SK-N-SH (cell line): ENCODE data around the gene ACTR3. TPM values are rescaled to one million over a fixed set of nuclear protein-coding genes. Genes with fewer than 3 reads are reported as not detected.

Source experiments
- CTCF ChIA-PET: fragments of 300-600, 350-600 bp; formaldehyde crosslinking; extraction: SDS; loops from one replicate; lab custom pipeline; 2021; lab: Yijun Ruan, JAX
- POLR2A ChIA-PET: fragments of 350-600 bp; sonication (Branson Sonifier 250); formaldehyde crosslinking; extraction: SDS; loops from one replicate; lab custom pipeline; 2020; ENCODE audit warnings: antibody characterized with exemption, inconsistent platforms; lab: Yijun Ruan, JAX
- DNase-seq: peaks from one replicate; pipeline ENCODE4 v3.0.0; 2012
- H2AFZ ChIP-seq: fragments of 200-600 bp; sonication (generic); 2 replicates; pipeline ENCODE4 v1.8.1; 2016; ENCODE audit warnings: antibody characterized with exemption, mild to moderate bottlenecking, low read depth
- H3F3A ChIP-seq: fragments of 200-600 bp; sonication (generic); replicated peaks from 2 replicates; pipeline ENCODE3; 2016; ENCODE audit warnings: antibody characterized with exemption, mild to moderate bottlenecking; ENCODE audit not compliant: insufficient read depth
- H3K27ac ChIP-seq, 2 experiments: fragments of 200-500 bp in 1 of 2; fragments of 200-600 bp in 1 of 2; sonication (Bioruptor generic) in 1 of 2; sonication (generic), shearing (Covaris generic) in 1 of 2; 2 replicates each; pipeline versions ENCODE4 v1.5.1 to v1.6.1; 2014 to 2016; ENCODE audit warnings: low read depth in 2 of 2, inconsistent platforms in 1 of 2, low read length in 1 of 2, mild to moderate bottlenecking in 1 of 2, mixed read lengths in 1 of 2
- H3K27me3 ChIP-seq: fragments of 200-600 bp; sonication (generic), shearing (Covaris generic); 2 replicates; pipeline ENCODE4 v1.6.1; 2016; ENCODE audit warnings: mixed run types; ENCODE audit not compliant: insufficient read depth
- H3K36me3 ChIP-seq, 2 experiments: fragments of 200-500 bp in 1 of 2; fragments of 200-600 bp in 1 of 2; sonication (Bioruptor generic) in 1 of 2; sonication (generic) in 1 of 2; replicated peaks in 1 of 2; 2 replicates each; pipeline versions ENCODE3 to v1.5.1; 2014 to 2016; ENCODE audit warnings: low read length in 1 of 2, mild to moderate bottlenecking in 1 of 2; ENCODE audit not compliant: insufficient read depth in 2 of 2, control insufficient read depth in 1 of 2
- H3K4me1 ChIP-seq, 2 experiments: fragments of 200-500 bp in 1 of 2; fragments of 200-600 bp in 1 of 2; sonication (Bioruptor generic) in 1 of 2; sonication (generic), shearing (Covaris generic) in 1 of 2; 2 replicates each; pipeline versions ENCODE4 v1.5.1 to v1.6.1; 2014 to 2016; ENCODE audit warnings: low read depth in 1 of 2, low read length in 1 of 2, mixed run types in 1 of 2; ENCODE audit not compliant: insufficient read depth in 2 of 2, control insufficient read depth in 1 of 2
- H3K4me2 ChIP-seq: fragments of 200-600 bp; sonication (generic), shearing (Covaris generic); 2 replicates; pipeline ENCODE4 v1.6.1; 2017; ENCODE audit warnings: mixed run types
- H3K4me3 ChIP-seq, 2 experiments: fragments of 200-500 bp in 1 of 2; fragments of 200-600 bp in 1 of 2; sonication (Bioruptor generic) in 1 of 2; sonication (generic), shearing (Covaris generic) in 1 of 2; 2 replicates each; pipeline versions ENCODE4 v1.5.1 to v1.8.1; 2014 to 2016; ENCODE audit warnings: low read depth in 2 of 2, inconsistent platforms in 1 of 2, low read length in 1 of 2, mild to moderate bottlenecking in 1 of 2, mixed read lengths in 1 of 2, moderate library complexity in 1 of 2
- H3K79me2 ChIP-seq: fragments of 200-600 bp; sonication (generic); 2 replicates; pipeline ENCODE4 v1.8.1; 2017; ENCODE audit warnings: mild to moderate bottlenecking; ENCODE audit not compliant: insufficient read depth
- H3K9ac ChIP-seq: fragments of 200-600 bp; sonication (generic); 2 replicates; pipeline ENCODE4 v1.6.1; 2017; ENCODE audit warnings: mixed run types
- H3K9me2 ChIP-seq: fragments of 200-600 bp; sonication (generic); 2 replicates; pipeline ENCODE4 v1.6.1; 2017; ENCODE audit warnings: mixed run types
- H3K9me3 ChIP-seq: fragments of 200-600 bp; sonication (generic); 2 replicates; pipeline ENCODE4 v1.6.1; 2017; ENCODE audit warnings: mixed run types, mild to moderate bottlenecking, moderate library complexity
- H4K20me1 ChIP-seq: fragments of 200-600 bp; sonication (generic); 2 replicates; pipeline ENCODE4 v1.6.1; 2017; ENCODE audit warnings: mild to moderate bottlenecking, mixed run types; ENCODE audit not compliant: insufficient read depth
- GABPA ChIP-seq: IDR thresholded peaks from 2 replicates; pipeline ENCODE4 v1.4.0; 2012; ENCODE audit warnings: low read depth, mild to moderate bottlenecking
- RCOR1 ChIP-seq: fragments of 150-350 bp; IDR thresholded peaks from 2 replicates; pipeline ENCODE4 v1.6.1; 2017; ENCODE audit warnings: antibody characterized with exemption, low read length
- SMC3 ChIP-seq: IDR thresholded peaks from 2 replicates; pipeline ENCODE4 v1.6.1; 2012; ENCODE audit warnings: low read depth, low read length, improper control_type of control experiment
- WGBS: methylation state at CpG from one replicate; pipeline ENCODE4 v1.1.6; 2017; ENCODE audit warnings: low lambda C conversion rate; 5-methylcytosine and 5-hydroxymethylcytosine counted together
- polyA plus RNA-seq, 3 experiments: library from polyadenylated mRNA; depleted of rRNA; stranded (reverse); fragments of >200 nt; gene quantifications; 2 replicates each; pipeline ENCODE4 v1.2.3, GENCODE V29; 2012
- small RNA-seq, 7 experiments: library from RNA; depleted of rRNA; stranded (forward); fragments of <200 nt; gene quantifications; one replicate each; pipeline ENCODE3, GENCODE V24; 2012
- TF ChIP-seq, protein P1 (sequence below): IDR thresholded peaks from 2 replicates; pipeline ENCODE4 v1.4.0; 2012; ENCODE audit warnings: low read depth, borderline replicate concordance

ACTR3 gene
- polyA plus RNA-seq, 1 of the 3 experiments (the other 2 are of a cell fraction): 90.8 TPM

GRCh38 chr2:114011713-114012112, 121.8 kb downstream of the ACTR3 start:
- H3K9ac ChIP-seq: no peak overlapping the region
- H3K4me3 ChIP-seq: no peak overlapping the region
- 28% methylated on average over 4 of the region's 4 CpGs for whole genome bisulfite sequencing
- no peak overlapping the region for H3K27ac ChIP-seq
- TF ChIP-seq SMC3 (no peak), RCOR1 (no peak), GABPA (no peak)
- TF ChIP-seq, protein P1, sequence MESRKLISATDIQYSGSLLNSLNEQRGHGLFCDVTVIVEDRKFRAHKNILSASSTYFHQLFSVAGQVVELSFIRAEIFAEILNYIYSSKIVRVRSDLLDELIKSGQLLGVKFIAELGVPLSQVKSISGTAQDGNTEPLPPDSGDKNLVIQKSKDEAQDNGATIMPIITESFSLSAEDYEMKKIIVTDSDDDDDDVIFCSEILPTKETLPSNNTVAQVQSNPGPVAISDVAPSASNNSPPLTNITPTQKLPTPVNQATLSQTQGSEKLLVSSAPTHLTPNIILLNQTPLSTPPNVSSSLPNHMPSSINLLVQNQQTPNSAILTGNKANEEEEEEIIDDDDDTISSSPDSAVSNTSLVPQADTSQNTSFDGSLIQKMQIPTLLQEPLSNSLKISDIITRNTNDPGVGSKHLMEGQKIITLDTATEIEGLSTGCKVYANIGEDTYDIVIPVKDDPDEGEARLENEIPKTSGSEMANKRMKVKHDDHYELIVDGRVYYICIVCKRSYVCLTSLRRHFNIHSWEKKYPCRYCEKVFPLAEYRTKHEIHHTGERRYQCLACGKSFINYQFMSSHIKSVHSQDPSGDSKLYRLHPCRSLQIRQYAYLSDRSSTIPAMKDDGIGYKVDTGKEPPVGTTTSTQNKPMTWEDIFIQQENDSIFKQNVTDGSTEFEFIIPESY: no peak
- H3K36me3 ChIP-seq: no peaks in the 10 kb centered on the region
- ChIA-PET CTCF (no interaction called here), POLR2A (no interaction called here)
- no peak overlapping the region for H3K4me2 ChIP-seq
- no peak overlapping the region for H2AFZ ChIP-seq
- no peaks in the 10 kb centered on the region for H3F3A ChIP-seq
- H4K20me1 ChIP-seq: no peaks in the 10 kb centered on the region
- peaks cover 5% of the 10 kb centered on the region; the same call in 1 of the 2 replicates for H3K27me3 ChIP-seq
- no peaks in the 10 kb centered on the region for H3K4me1 ChIP-seq
- no peaks in the 10 kb centered on the region for H3K9me3 ChIP-seq
- no peaks in the 10 kb centered on the region for H3K79me2 ChIP-seq
- no peaks in the 10 kb centered on the region for H3K9me2 ChIP-seq
- DNase-seq: no peak

Small RNAs within 50 kb of the gene (small RNA-seq; reads per million reads assigned to genes)
- 0 reads per million in 7 experiments for gene RF00012

Other genes starting within 250 kb of the ACTR3 start
- gene SLC35F5, start 133.4 kb upstream of the ACTR3 start, polyA plus RNA-seq (2012; rRNA removed): 16.8 and 26.7 TPM in 2 replicates